Activated CD8-positive, alpha-beta memory T cell treated with anti-CD3 and anti-CD28 coated beads, Interleukin-2, amount 10 ng/mL, durations not matched to agents 7 days and 5 days (primary cell): ENCODE results near the gene LRRTM3. TPM values are rescaled to one million over a fixed set of nuclear protein-coding genes. Genes with fewer than 3 reads are reported as not detected.

ENCODE experiments used
- ATAC-seq: fragments of 150-1000 bp; cut with Tn5 transposase; one replicate; pipeline ENCODE4 v1.10.0; 2021; ENCODE audit warnings: moderate library complexity
- CTCF ChIA-PET: fragments of 350-600 bp; sonication (Branson Sonifier 250); formaldehyde crosslinking; loops from one replicate; lab custom pipeline; 2021; ENCODE audit warnings: antibody characterized with exemption; lab: Charles Lee
- DNase-seq: peaks from one replicate; pipeline ENCODE4 v3.0.0-alpha.2; 2020
- H3K27ac Mint-ChIP-seq: one replicate; pipeline ENCODE4 v1.8.0; 2021; ENCODE audit warnings: mild to moderate bottlenecking, mixed read lengths
- H3K27me3 Mint-ChIP-seq: one replicate; pipeline ENCODE4 v1.8.0; 2021; ENCODE audit warnings: mixed read lengths
- H3K36me3 Mint-ChIP-seq: one replicate; pipeline ENCODE4 v1.8.0; 2021; ENCODE audit warnings: mild to moderate bottlenecking, mixed read lengths
- H3K4me1 Mint-ChIP-seq: one replicate; pipeline ENCODE4 v1.8.0; 2021; ENCODE audit warnings: mixed read lengths
- H3K4me3 Mint-ChIP-seq: one replicate; pipeline ENCODE4 v1.8.0; 2021; ENCODE audit warnings: mild to moderate bottlenecking, moderate library complexity, mixed read lengths
- H3K9me3 Mint-ChIP-seq: one replicate; pipeline ENCODE4 v1.8.0; 2022; ENCODE audit warnings: low read depth, mixed read lengths
- total RNA-seq, 2 experiments: library from RNA; stranded (reverse); gene quantifications; one replicate each; pipeline ENCODE4 v1.2.3, GENCODE V29; 2021

The LRRTM3 gene
- total RNA-seq, 2 experiments from 2014 or later: not detected

DNA sequence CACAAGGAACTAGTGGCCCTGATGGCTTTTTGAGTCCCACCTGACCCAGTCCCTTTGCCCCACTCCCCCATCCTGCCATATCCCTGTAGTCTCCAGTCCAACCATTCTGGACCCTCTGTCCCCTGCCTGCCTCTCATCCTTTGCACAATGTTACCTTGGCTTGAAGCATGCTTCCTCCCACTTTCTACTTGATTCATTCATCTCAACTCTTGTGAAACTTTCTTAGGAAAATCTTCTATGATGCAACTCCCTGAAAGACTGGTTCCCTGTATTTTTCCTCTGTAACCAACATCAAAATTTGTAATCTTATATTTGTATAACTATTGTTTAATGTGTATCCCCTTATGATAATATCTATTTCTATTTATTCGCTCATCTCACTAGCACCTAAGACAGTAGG is 151.5 kb downstream of the LRRTM3 start:
- no peaks in the 10 kb centered on the region for H3K36me3 Mint-ChIP-seq
- H3K9me3 Mint-ChIP-seq: peaks cover 3% of the 10 kb centered on the region
- H3K4me3 Mint-ChIP-seq: no peak overlapping the region
- H3K4me1 Mint-ChIP-seq: no peaks in the 10 kb centered on the region
- CTCF ChIA-PET: no interaction called here
- H3K27me3 Mint-ChIP-seq: no peaks in the 10 kb centered on the region
- ATAC-seq: no peak
- no peak for DNase-seq
- H3K27ac Mint-ChIP-seq: no peak overlapping the region

DNA sequence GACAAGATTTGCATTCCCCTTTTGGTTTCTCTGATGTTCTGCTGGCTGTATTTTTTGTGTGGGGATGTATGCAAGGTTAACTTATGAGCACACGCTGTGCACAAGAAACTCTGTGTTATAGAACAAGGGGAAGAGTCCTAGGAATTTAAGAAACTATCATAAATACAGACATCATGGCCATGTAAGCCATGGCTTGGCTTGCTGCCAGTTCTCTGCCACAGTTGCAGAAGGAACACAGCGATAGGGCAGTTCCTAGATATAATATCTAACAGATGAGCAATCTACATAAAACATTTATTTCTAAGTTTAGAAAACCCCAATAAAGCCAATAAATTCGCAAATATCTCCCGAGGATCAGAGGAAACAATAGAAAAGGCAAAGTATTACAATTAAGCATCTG is 153.3 kb downstream of the LRRTM3 start:
- Mint-ChIP-seq H3K27me3 (no peaks in the 10 kb centered on the region), H3K4me1 (no peaks in the 10 kb centered on the region), H3K36me3 (no peaks in the 10 kb centered on the region), H3K9me3 (peaks cover 3% of the 10 kb centered on the region), H3K27ac (no peak overlapping the region), H3K4me3 (no peak overlapping the region)
- CTCF ChIA-PET: no interaction called here
- DNase-seq (no peak), ATAC-seq (no peak)

DNA sequence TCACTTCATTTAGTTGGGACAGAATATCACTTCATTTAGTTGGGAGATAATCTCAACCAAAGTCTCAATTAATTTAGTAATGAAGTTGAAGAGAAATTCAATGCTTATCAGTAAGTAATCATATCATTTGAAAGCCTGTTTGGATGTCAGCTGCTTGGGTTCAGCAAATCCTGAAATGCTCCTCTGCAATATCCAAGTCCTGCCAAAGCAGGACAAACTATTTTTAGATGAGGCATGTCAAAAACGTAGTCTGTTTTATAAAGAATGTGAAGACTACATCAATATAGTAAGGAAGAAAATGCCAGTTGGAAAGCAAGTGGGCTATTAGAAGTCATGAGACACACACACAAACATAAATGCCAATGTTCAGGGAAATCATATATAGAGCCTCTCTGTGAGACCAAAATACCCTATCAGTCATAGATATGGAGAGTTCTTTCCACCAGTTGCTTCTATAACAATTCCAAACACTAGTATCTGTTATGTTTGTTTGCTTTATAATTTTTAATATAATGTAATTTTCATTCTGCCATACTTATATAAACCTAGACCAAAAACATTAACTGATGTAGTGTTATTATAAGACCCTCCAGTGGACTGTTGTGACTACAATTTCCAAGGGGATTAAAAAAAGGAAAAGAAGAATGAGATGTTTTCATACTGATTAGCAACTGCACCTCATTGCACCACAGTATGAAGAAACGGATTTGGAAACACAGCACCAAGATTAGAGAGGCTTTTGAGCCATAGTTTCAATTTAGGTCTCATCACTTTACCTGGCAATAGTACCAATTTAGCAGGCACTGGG is 160.7 kb downstream of the LRRTM3 start:
- H3K4me3 Mint-ChIP-seq: no peak overlapping the region

GRCh38 chr10:67087135-67087425 is 161.2 kb downstream of the LRRTM3 start:
- DNase-seq (no peak), ATAC-seq (no peak)
- H3K9me3 Mint-ChIP-seq: no peaks in the 10 kb centered on the region
- no peak overlapping the region for H3K4me3 Mint-ChIP-seq
- H3K27ac Mint-ChIP-seq: no peak overlapping the region
- H3K4me1 Mint-ChIP-seq: no peaks in the 10 kb centered on the region
- no peaks in the 10 kb centered on the region for H3K27me3 Mint-ChIP-seq
- H3K36me3 Mint-ChIP-seq: no peaks in the 10 kb centered on the region
- CTCF ChIA-PET: no interaction called here

More for the DNA sequence above, 160.7 kb downstream of the LRRTM3 start:
- DNase-seq: no peak
- ATAC-seq: no peak
- H3K27me3 Mint-ChIP-seq: no peaks in the 10 kb centered on the region
- no peaks in the 10 kb centered on the region for H3K4me1 Mint-ChIP-seq
- peaks cover 1% of the 10 kb centered on the region for H3K9me3 Mint-ChIP-seq
- CTCF ChIA-PET: no interaction called here
- no peaks in the 10 kb centered on the region for H3K36me3 Mint-ChIP-seq
- H3K27ac Mint-ChIP-seq: no peak overlapping the region

DNA sequence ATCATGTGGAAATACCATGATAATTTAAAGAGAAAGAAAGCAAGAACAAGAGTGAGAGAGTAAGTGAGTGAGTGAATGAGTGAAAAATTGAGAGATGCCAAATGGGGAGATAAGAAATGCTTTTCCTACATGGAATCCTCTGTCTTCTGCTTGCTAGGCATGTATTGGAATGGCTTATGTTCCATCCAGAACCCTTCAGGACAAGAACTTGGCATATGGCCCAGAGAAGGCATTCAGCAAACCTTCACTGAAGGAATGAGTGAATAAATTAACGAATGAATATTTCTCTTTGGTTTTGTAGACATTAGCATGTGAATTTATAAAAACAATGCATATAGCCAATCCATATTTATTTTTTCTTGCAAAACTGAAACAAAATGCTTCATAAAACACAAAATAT is 162.2 kb downstream of the LRRTM3 start:
- H3K27ac Mint-ChIP-seq: no peak overlapping the region
- CTCF ChIA-PET: no interaction called here
- no peak overlapping the region for H3K4me3 Mint-ChIP-seq
- H3K27me3 Mint-ChIP-seq: no peaks in the 10 kb centered on the region
- ATAC-seq: no peak
- no peaks in the 10 kb centered on the region for H3K36me3 Mint-ChIP-seq
- H3K4me1 Mint-ChIP-seq: no peaks in the 10 kb centered on the region
- no peak for DNase-seq
- no peaks in the 10 kb centered on the region for H3K9me3 Mint-ChIP-seq

GRCh38 chr10:67095531-67095930 is 169.7 kb downstream of the LRRTM3 start:
- ATAC-seq: no peak
- Mint-ChIP-seq H3K4me3 (no peak overlapping the region), H3K36me3 (no peaks in the 10 kb centered on the region), H3K27me3 (no peaks in the 10 kb centered on the region), H3K4me1 (no peaks in the 10 kb centered on the region), H3K27ac (no peak overlapping the region), H3K9me3 (no peaks in the 10 kb centered on the region)
- CTCF ChIA-PET: no interaction called here
- no peak for DNase-seq

GRCh38 chr10:67098461-67098860 is 172.6 kb downstream of the LRRTM3 start:
- no peak overlapping the region for H3K27ac Mint-ChIP-seq
- DNase-seq (no peak), ATAC-seq (no peak)
- H3K36me3 Mint-ChIP-seq: no peaks in the 10 kb centered on the region
- no peaks in the 10 kb centered on the region for H3K4me1 Mint-ChIP-seq
- CTCF ChIA-PET: no interaction called here
- no peak overlapping the region for H3K4me3 Mint-ChIP-seq
- no peaks in the 10 kb centered on the region for H3K27me3 Mint-ChIP-seq
- H3K9me3 Mint-ChIP-seq: no peaks in the 10 kb centered on the region

- no peaks in the 10 kb centered on the region for H3K36me3 Mint-ChIP-seq
- CTCF ChIA-PET: no interaction called here
- H3K27ac Mint-ChIP-seq: no peak overlapping the region
- ATAC-seq: no peak
- no peak for DNase-seq
- H3K27me3 Mint-ChIP-seq: no peaks in the 10 kb centered on the region
- no peak overlapping the region for H3K4me3 Mint-ChIP-seq
- peaks cover 2% of the 10 kb centered on the region for H3K9me3 Mint-ChIP-seq
- no peaks in the 10 kb centered on the region for H3K4me1 Mint-ChIP-seq
Measured at GRCh38 chr10:67100951-67101350, 175.1 kb downstream of the LRRTM3 start.

- DNase-seq (no peak), ATAC-seq (no peak)
- no peaks in the 10 kb centered on the region for H3K4me1 Mint-ChIP-seq
- H3K27me3 Mint-ChIP-seq: no peaks in the 10 kb centered on the region
- H3K4me3 Mint-ChIP-seq: no peak overlapping the region
- H3K36me3 Mint-ChIP-seq: no peaks in the 10 kb centered on the region
- H3K27ac Mint-ChIP-seq: no peak overlapping the region
- H3K9me3 Mint-ChIP-seq: peaks cover 2% of the 10 kb centered on the region
- CTCF ChIA-PET: no interaction called here
Measured at GRCh38 chr10:67107670-67108069, 181.8 kb downstream of the LRRTM3 start.

- H3K9me3 Mint-ChIP-seq: no peaks in the 10 kb centered on the region
- ATAC-seq: no peak
- H3K27ac Mint-ChIP-seq: no peak overlapping the region
- H3K27me3 Mint-ChIP-seq: no peaks in the 10 kb centered on the region
- no peaks in the 10 kb centered on the region for H3K36me3 Mint-ChIP-seq
- no peak for DNase-seq
- no peak overlapping the region for H3K4me3 Mint-ChIP-seq
- no peaks in the 10 kb centered on the region for H3K4me1 Mint-ChIP-seq
- CTCF ChIA-PET: no interaction called here
Measured at GRCh38 chr10:67110286-67110685, 184.4 kb downstream of the LRRTM3 start.

GRCh38 chr10:67112765-67113164 is 186.9 kb downstream of the LRRTM3 start:
- no peak for DNase-seq
- Mint-ChIP-seq H3K27me3 (no peaks in the 10 kb centered on the region), H3K36me3 (no peaks in the 10 kb centered on the region), H3K9me3 (no peaks in the 10 kb centered on the region), H3K27ac (no peak overlapping the region), H3K4me3 (no peak overlapping the region), H3K4me1 (no peaks in the 10 kb centered on the region)
- ATAC-seq: no peak
- CTCF ChIA-PET: interaction anchor here (0.6 kb wide), 1 partner anchor 9 kb away, joined by 3 read pairs; no protein-coding TSS in a partner anchor

DNA sequence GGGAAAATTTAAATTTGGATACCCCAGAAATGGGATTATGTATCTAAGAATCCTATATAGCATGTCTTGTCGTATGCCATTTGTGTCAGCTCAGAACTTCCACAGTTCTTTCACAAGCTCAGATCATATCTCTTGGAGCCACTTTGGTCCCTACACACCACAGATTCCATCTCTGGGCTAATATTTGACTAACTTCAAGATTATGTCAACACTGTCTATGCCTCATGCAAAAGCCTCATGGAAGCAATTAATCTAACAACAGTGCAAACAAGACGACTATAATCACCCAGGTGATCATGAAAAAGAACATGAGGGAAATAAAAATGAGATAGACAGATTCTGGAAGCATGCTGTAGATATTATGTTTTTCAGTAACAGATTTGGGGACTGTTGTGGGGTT is 189.1 kb downstream of the LRRTM3 start:
- ATAC-seq: no peak
- CTCF ChIA-PET: no interaction called here
- Mint-ChIP-seq H3K9me3 (no peaks in the 10 kb centered on the region), H3K4me1 (no peaks in the 10 kb centered on the region), H3K27ac (no peak overlapping the region), H3K27me3 (no peaks in the 10 kb centered on the region), H3K36me3 (no peaks in the 10 kb centered on the region), H3K4me3 (no peak overlapping the region)
- DNase-seq: no peak

GRCh38 chr10:67115972-67116371 is 190.1 kb downstream of the LRRTM3 start:
- Mint-ChIP-seq H3K27me3 (no peaks in the 10 kb centered on the region), H3K9me3 (no peaks in the 10 kb centered on the region), H3K36me3 (no peaks in the 10 kb centered on the region), H3K27ac (no peak overlapping the region), H3K4me1 (no peaks in the 10 kb centered on the region), H3K4me3 (no peak overlapping the region)
- CTCF ChIA-PET: no interaction called here
- ATAC-seq (no peak), DNase-seq (no peak)

DNA sequence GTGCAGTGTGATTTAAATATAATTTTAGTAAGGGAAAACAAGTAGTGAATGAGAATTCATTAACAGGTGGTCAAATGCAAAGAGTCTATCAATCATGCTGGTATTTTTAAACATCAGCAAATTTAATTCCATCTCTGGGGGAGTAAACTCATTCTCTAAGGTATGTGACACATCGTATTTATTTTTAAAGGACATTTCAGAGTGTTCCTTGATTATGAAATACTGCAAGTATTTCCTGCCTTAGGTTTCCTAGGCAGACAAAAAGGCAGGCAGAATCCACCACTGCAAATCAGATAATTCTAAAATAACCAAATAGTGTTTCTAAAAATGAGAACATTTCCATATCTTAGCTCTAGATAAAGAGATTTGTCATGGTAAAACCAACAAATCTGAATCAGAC is 193.8 kb downstream of the LRRTM3 start:
- CTCF ChIA-PET: no interaction called here
- no peak for DNase-seq
- Mint-ChIP-seq H3K27me3 (no peaks in the 10 kb centered on the region), H3K9me3 (no peaks in the 10 kb centered on the region), H3K4me3 (no peak overlapping the region), H3K36me3 (no peaks in the 10 kb centered on the region), H3K27ac (no peak overlapping the region), H3K4me1 (no peaks in the 10 kb centered on the region)
- no peak for ATAC-seq

- no peak overlapping the region for H3K27ac Mint-ChIP-seq
- no peak for ATAC-seq
- H3K4me3 Mint-ChIP-seq: no peak overlapping the region
- no peaks in the 10 kb centered on the region for H3K27me3 Mint-ChIP-seq
- H3K36me3 Mint-ChIP-seq: no peaks in the 10 kb centered on the region
- H3K9me3 Mint-ChIP-seq: no peaks in the 10 kb centered on the region
- no peak for DNase-seq
- CTCF ChIA-PET: no interaction called here
- no peaks in the 10 kb centered on the region for H3K4me1 Mint-ChIP-seq
Measured at GRCh38 chr10:67127441-67127840, 201.6 kb downstream of the LRRTM3 start.
